Neural progenitor cell (in vitro differentiated cells): ENCODE data around the gene C6orf132. TPM values are rescaled to one million over a fixed set of nuclear protein-coding genes. Genes with fewer than 3 reads are reported as not detected.
A peak's percentile ranks its signal among the peaks of the same experiment; 100 is the strongest.

Source experiments
- DNase-seq: peaks from one replicate; pipeline ENCODE4 v3.0.0-alpha.2; 2016; ENCODE audit warnings: low spot score
- H2AFZ ChIP-seq: fragments of 200-600 bp; sonication (generic); replicated peaks from 2 replicates; pipeline ENCODE4 v1.6.1; 2016; ENCODE audit warnings: antibody characterized with exemption
- H3F3A ChIP-seq: fragments of 200-600 bp; sonication (generic); 2 replicates; pipeline ENCODE4 v1.6.1; 2016; ENCODE audit warnings: antibody characterized with exemption, low read depth
- H3K27ac ChIP-seq: fragments of 200-600 bp; sonication (generic); 2 replicates; pipeline ENCODE4 v1.5.1; 2016; ENCODE audit warnings: mild to moderate bottlenecking
- H3K27me3 ChIP-seq: fragments of 200-600 bp; sonication (generic); 2 replicates; pipeline ENCODE4 v1.6.1; 2016; ENCODE audit warnings: mild to moderate bottlenecking, moderate library complexity
- H3K36me3 ChIP-seq: fragments of 200-600 bp; sonication (generic); 2 replicates; pipeline ENCODE4 v1.5.1; 2016
- H3K4me1 ChIP-seq: fragments of 200-600 bp; sonication (generic); 2 replicates; pipeline ENCODE4 v1.6.1; 2016; ENCODE audit warnings: mixed run types
- H3K4me2 ChIP-seq: fragments of 200-600 bp; sonication (generic); 2 replicates; pipeline ENCODE4 v1.6.1; 2016
- H3K4me3 ChIP-seq: fragments of 200-600 bp; sonication (generic); 2 replicates; pipeline ENCODE4 v1.5.1; 2016
- H3K79me2 ChIP-seq: fragments of 200-600 bp; sonication (generic); 2 replicates; pipeline ENCODE4 v1.6.1; 2016; ENCODE audit warnings: low read depth
- H3K9ac ChIP-seq: fragments of 200-600 bp; sonication (generic); 2 replicates; pipeline ENCODE4 v1.6.1; 2016
- H3K9me3 ChIP-seq: fragments of 200-600 bp; sonication (generic); 2 replicates; pipeline ENCODE4 v1.5.1; 2016; ENCODE audit warnings: low read depth
- H4K20me1 ChIP-seq: fragments of 200-600 bp; sonication (generic); 2 replicates; pipeline ENCODE4 v1.6.1; 2016; ENCODE audit warnings: low read depth
- H3K27ac Mint-ChIP-seq: 3 replicates; pipeline ENCODE4 v1.8.0; 2021; ENCODE audit warnings: mixed read lengths
- H3K27me3 Mint-ChIP-seq: 2 replicates; pipeline ENCODE4 v1.8.0; 2022; ENCODE audit warnings: low read depth, mild to moderate bottlenecking, inconsistent platforms, moderate library complexity, mixed read lengths; ENCODE audit not compliant: insufficient read depth
- H3K36me3 Mint-ChIP-seq: 3 replicates; pipeline ENCODE4 v1.8.0; 2021; ENCODE audit warnings: mixed read lengths
- H3K4me1 Mint-ChIP-seq: 3 replicates; pipeline ENCODE4 v1.8.0; 2021; ENCODE audit warnings: mixed read lengths
- H3K4me3 Mint-ChIP-seq: 3 replicates; pipeline ENCODE4 v1.8.0; 2021; ENCODE audit warnings: mild to moderate bottlenecking, moderate library complexity, mixed read lengths
- H3K9me3 Mint-ChIP-seq: 3 replicates; pipeline ENCODE4 v1.8.0; 2020; ENCODE audit warnings: mixed read lengths
- EZH2 ChIP-seq: fragments of 200-600 bp; sonication (generic); IDR thresholded peaks from 2 replicates; pipeline ENCODE4 v1.6.1; 2017; ENCODE audit warnings: antibody characterized with exemption, mild to moderate bottlenecking, moderate library complexity
- EZH2phosphoT487 ChIP-seq: fragments of 200-600 bp; sonication (generic); IDR thresholded peaks from 2 replicates; pipeline ENCODE4 v1.6.1; 2017; ENCODE audit warnings: antibody characterized with exemption
- total RNA-seq: library from RNA; depleted of rRNA; stranded (reverse); fragments of >200 nt; gene quantifications from 2 replicates; pipeline ENCODE4 v1.2.3, GENCODE V29; 2015; ENCODE audit warnings: low replicate concordance
- TF ChIP-seq, protein P1 (sequence below): fragments of 200-600 bp; sonication (generic); IDR thresholded peaks from 2 replicates; pipeline ENCODE4 v1.5.1; 2017; ENCODE audit warnings: antibody characterized with exemption, mild to moderate bottlenecking

C6orf132 gene
- total RNA-seq, 1 donor from 2014 or later = 1.8 TPM

GRCh38 chr6:42138630-42139619 lies 3.5 kb downstream of the C6orf132 start:
- Histone ChIP-seq H4K20me1 (peaks cover 10% of the 10 kb centered on the region), H3K36me3 (no peaks in the 10 kb centered on the region), H2AFZ (no peak overlapping the region), H3K4me2 (peak overlapping the region; percentile 68), H3K27ac (peak overlapping the region; percentile 40), H3K79me2 (peaks cover 26% of the 10 kb centered on the region), H3K4me3 (peak overlapping the region; percentile 14), H3K27me3 (peaks cover 49% of the 10 kb centered on the region), H3K9me3 (no peaks in the 10 kb centered on the region), H3F3A (peaks cover 69% of the 10 kb centered on the region), H3K9ac (no peak overlapping the region), H3K4me1 (peaks cover 52% of the 10 kb centered on the region)
- TF ChIP-seq, protein P1, sequence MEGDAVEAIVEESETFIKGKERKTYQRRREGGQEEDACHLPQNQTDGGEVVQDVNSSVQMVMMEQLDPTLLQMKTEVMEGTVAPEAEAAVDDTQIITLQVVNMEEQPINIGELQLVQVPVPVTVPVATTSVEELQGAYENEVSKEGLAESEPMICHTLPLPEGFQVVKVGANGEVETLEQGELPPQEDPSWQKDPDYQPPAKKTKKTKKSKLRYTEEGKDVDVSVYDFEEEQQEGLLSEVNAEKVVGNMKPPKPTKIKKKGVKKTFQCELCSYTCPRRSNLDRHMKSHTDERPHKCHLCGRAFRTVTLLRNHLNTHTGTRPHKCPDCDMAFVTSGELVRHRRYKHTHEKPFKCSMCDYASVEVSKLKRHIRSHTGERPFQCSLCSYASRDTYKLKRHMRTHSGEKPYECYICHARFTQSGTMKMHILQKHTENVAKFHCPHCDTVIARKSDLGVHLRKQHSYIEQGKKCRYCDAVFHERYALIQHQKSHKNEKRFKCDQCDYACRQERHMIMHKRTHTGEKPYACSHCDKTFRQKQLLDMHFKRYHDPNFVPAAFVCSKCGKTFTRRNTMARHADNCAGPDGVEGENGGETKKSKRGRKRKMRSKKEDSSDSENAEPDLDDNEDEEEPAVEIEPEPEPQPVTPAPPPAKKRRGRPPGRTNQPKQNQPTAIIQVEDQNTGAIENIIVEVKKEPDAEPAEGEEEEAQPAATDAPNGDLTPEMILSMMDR = no peak
- TF ChIP-seq EZH2 (no peak), EZH2phosphoT487 (no peak)
- no peaks in the 10 kb centered on the region for H3K9me3 Mint-ChIP-seq
- H3K36me3 Mint-ChIP-seq = no peaks in the 10 kb centered on the region
- H3K27me3 Mint-ChIP-seq = peaks cover 18% of the 10 kb centered on the region
- peak overlapping the region; percentile 27 for H3K27ac Mint-ChIP-seq
- H3K4me3 Mint-ChIP-seq = peak overlapping the region; percentile 51
- peaks cover 57% of the 10 kb centered on the region for H3K4me1 Mint-ChIP-seq
- DNase-seq = peak; percentile 81

GRCh38 chr6:42138190-42138589 lies 4.2 kb downstream of the C6orf132 start:
- H4K20me1 ChIP-seq = peaks cover 13% of the 10 kb centered on the region
- Mint-ChIP-seq H3K27me3 (peaks cover 12% of the 10 kb centered on the region), H3K9me3 (no peaks in the 10 kb centered on the region), H3K4me1 (peaks cover 58% of the 10 kb centered on the region), H3K36me3 (no peaks in the 10 kb centered on the region), H3K27ac (peak overlapping the region; percentile 27), H3K4me3 (peak overlapping the region; percentile 51)
- peak overlapping the region; percentile 68 for H3K4me2 ChIP-seq
- no peaks in the 10 kb centered on the region for H3K36me3 ChIP-seq
- H3K27ac ChIP-seq = no peak overlapping the region
- no peak overlapping the region for H3K9ac ChIP-seq
- no peak for DNase-seq
- H2AFZ ChIP-seq = no peak overlapping the region
- H3K4me3 ChIP-seq = no peak overlapping the region
- peaks cover 26% of the 10 kb centered on the region for H3K79me2 ChIP-seq
- H3K4me1 ChIP-seq = peaks cover 52% of the 10 kb centered on the region
- TF ChIP-seq EZH2phosphoT487 (no peak), EZH2 (no peak)
- TF ChIP-seq, protein P1 = no peak
- no peaks in the 10 kb centered on the region for H3K9me3 ChIP-seq
- H3F3A ChIP-seq = peaks cover 66% of the 10 kb centered on the region
- H3K27me3 ChIP-seq = peaks cover 46% of the 10 kb centered on the region

DNA sequence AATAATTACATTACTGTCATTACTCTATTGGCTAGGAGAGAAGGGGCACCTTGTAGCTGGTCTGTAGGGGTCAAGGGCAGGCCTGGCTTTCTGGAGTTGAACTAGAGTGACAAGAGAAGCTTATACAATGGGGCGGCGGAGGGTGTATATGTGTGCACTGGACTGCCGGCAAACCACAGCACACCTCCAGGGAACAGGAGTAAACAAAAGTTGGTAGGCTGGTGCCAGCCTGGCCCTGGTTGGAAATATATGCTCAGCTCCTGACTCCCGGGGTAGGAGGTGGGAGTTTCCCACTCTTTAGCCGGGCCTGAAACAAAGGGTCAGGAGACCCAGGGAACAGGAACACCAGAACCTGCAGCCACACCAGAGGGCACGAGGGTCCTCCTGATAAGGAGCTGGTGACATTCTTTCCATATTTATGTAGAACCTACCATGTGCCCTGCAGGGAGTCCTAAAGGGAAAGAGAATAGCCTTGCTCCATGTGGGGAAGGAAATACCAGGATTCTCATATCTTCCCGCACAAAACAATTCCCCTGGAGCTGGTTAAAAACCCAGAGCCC lies 5.1 kb downstream of the C6orf132 start:
- H3K9ac ChIP-seq = no peak overlapping the region
- Mint-ChIP-seq H3K9me3 (no peaks in the 10 kb centered on the region), H3K27me3 (peaks cover 7% of the 10 kb centered on the region), H3K4me3 (peak overlapping the region; percentile 33), H3K27ac (peak overlapping the region; percentile 95), H3K36me3 (no peaks in the 10 kb centered on the region), H3K4me1 (peaks cover 60% of the 10 kb centered on the region)
- no peak for DNase-seq
- H3K4me3 ChIP-seq = peak overlapping the region; percentile 26
- peaks cover 17% of the 10 kb centered on the region for H4K20me1 ChIP-seq
- peak overlapping the region; percentile 67 for H3K4me2 ChIP-seq
- peak overlapping the region; percentile 17 for H3K27ac ChIP-seq
- peaks cover 37% of the 10 kb centered on the region for H3K27me3 ChIP-seq
- H3K36me3 ChIP-seq = no peaks in the 10 kb centered on the region
- TF ChIP-seq EZH2 = no peak
- TF ChIP-seq, protein P1 = no peak
- TF ChIP-seq EZH2phosphoT487 = no peak
- H3K79me2 ChIP-seq = peaks cover 25% of the 10 kb centered on the region
- H2AFZ ChIP-seq = no peak overlapping the region
- peaks cover 66% of the 10 kb centered on the region for H3F3A ChIP-seq
- no peaks in the 10 kb centered on the region for H3K9me3 ChIP-seq
- H3K4me1 ChIP-seq = peaks cover 52% of the 10 kb centered on the region
